GM12864 (cell line): ENCODE measurements around the gene HDAC4.

Experiments
- DNase-seq: peaks from one replicate; pipeline ENCODE4 v3.0.0-alpha.2; 2011; ENCODE audit warnings: low read depth
- H3K4me3 ChIP-seq: 2 replicates; pipeline ENCODE4 v1.5.1; 2011; ENCODE audit warnings: mild to moderate bottlenecking, low read depth, low read length, control low read depth
- CTCF ChIP-seq: IDR thresholded peaks from 2 replicates; pipeline ENCODE4 v1.5.1; 2011; ENCODE audit warnings: low read depth, mild to moderate bottlenecking, moderate library complexity, low read length, control low read depth, inconsistent platforms; ENCODE audit errors: missing control alignments

Gene HDAC4

GRCh38 chr2:239166201-239166834 is 234.5 kb downstream of the HDAC4 start:
- no peak overlapping the region for H3K4me3 ChIP-seq
- TF ChIP-seq CTCF, result no peak
- DNase-seq, result no peak

GRCh38 chr2:239165206-239165831 is 235.5 kb downstream of the HDAC4 start:
- DNase-seq, result no peak
- TF ChIP-seq CTCF, result no peak
- no peak overlapping the region for H3K4me3 ChIP-seq

- no peak for TF ChIP-seq CTCF
- no peak overlapping the region for H3K4me3 ChIP-seq
- DNase-seq, result no peak
Measured at GRCh38 chr2:239164335-239164871, 236.4 kb downstream of the HDAC4 start.

GRCh38 chr2:239163688-239164334 is 237.0 kb downstream of the HDAC4 start:
- DNase-seq, result no peak
- H3K4me3 ChIP-seq, result no peak overlapping the region
- TF ChIP-seq CTCF, result no peak

- no peak for TF ChIP-seq CTCF
- DNase-seq, result no peak
- H3K4me3 ChIP-seq, result no peak overlapping the region
Measured at GRCh38 chr2:239162976-239163687, 237.7 kb downstream of the HDAC4 start.

GRCh38 chr2:239162141-239162821 is 238.5 kb downstream of the HDAC4 start:
- DNase-seq, result no peak
- no peak overlapping the region for H3K4me3 ChIP-seq
- TF ChIP-seq CTCF, result no peak
